GM12874 (cell line): ENCODE data around the gene MYO3A.

Source experiments
- TF ChIP-seq, protein P1 (sequence below): IDR thresholded peaks from 2 replicates; pipeline ENCODE4 v1.5.1; 2011; ENCODE audit warnings: low read depth, mild to moderate bottlenecking, control low read depth, low read length, moderate library complexity; ENCODE audit not compliant: insufficient read depth

The MYO3A gene

DNA sequence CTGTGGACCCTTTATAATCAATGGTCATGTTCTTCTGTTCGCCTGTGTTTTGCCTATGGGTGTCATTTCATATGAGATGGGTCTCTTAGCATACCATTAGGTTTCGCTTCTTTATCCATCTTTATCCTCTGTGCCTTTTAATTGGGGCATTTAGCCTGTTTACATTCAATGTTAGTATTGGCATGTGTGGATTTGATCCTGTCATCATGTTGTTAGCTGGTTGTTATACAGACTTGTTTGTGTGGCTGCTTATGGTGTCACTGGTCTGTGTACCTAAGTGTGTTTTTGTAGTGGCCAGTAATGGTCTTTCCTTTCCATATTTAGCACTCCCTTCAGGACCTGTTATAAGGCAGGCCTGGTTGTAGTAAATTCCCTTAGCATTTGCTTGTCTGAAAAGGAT is 90.3 kb downstream of the MYO3A start:
- TF ChIP-seq, protein P1, sequence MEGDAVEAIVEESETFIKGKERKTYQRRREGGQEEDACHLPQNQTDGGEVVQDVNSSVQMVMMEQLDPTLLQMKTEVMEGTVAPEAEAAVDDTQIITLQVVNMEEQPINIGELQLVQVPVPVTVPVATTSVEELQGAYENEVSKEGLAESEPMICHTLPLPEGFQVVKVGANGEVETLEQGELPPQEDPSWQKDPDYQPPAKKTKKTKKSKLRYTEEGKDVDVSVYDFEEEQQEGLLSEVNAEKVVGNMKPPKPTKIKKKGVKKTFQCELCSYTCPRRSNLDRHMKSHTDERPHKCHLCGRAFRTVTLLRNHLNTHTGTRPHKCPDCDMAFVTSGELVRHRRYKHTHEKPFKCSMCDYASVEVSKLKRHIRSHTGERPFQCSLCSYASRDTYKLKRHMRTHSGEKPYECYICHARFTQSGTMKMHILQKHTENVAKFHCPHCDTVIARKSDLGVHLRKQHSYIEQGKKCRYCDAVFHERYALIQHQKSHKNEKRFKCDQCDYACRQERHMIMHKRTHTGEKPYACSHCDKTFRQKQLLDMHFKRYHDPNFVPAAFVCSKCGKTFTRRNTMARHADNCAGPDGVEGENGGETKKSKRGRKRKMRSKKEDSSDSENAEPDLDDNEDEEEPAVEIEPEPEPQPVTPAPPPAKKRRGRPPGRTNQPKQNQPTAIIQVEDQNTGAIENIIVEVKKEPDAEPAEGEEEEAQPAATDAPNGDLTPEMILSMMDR = no peak

DNA sequence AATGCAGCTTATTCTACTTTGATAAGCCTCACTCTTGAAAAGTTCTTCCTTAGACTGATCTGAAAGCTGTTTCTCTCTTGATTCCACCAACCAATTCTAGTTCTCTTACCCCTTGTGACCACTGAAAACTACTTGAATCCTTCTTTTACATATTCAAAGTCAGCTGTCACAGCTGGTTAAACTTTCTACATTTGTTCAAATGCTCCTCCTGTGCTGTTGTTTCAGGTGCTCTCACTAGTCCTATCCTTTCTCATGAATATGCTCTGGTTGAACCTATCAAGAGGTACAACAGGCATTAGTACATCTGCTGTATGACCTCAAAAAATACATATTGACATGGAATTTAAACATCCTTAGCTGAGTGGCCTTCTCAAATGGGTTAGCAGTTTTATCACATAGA is 91.5 kb downstream of the MYO3A start:
- TF ChIP-seq, protein P1 = no peak

DNA sequence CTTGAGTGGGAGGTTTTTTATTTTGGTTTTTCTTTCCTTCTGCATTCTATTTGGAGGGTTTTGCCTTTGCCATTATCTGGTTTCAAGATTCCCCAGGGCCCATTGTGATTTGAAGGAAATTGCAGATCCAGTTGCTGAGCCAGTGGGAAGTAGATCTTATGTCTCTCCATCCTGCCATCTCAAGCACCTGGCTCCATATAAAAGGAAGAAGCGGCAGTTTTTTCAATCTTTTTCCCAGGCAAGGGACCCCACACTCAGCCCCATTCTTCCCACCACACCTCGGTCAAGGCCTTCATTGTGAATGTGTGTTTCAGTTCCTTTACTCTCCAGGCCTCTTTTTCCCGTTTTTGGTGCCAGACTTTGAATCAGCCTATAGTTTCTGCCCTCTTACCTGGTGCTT is 95.8 kb downstream of the MYO3A start:
- TF ChIP-seq, protein P1 = no peak

- TF ChIP-seq, protein P1 = no peak
Measured at GRCh38 chr10:26031300-26031699, 97.3 kb downstream of the MYO3A start.

GRCh38 chr10:26043469-26043868 is 109.4 kb downstream of the MYO3A start:
- TF ChIP-seq, protein P1 = no peak

- TF ChIP-seq, protein P1 = no peak
Measured at GRCh38 chr10:26044141-26044749, 110.2 kb downstream of the MYO3A start.

- TF ChIP-seq, protein P1 = no peak
Measured at GRCh38 chr10:26046073-26046700, 112.2 kb downstream of the MYO3A start.
